ENCODE results near the gene CCDC188. TPM values are rescaled to one million over a fixed set of nuclear protein-coding genes. Genes with fewer than 3 reads are reported as not detected.

CCDC188 gene
- total and polyA plus RNA-seq, 10 of the 15 experiments (the other 5 are each of a cell fraction or from before 2014, with no cell fraction given), result not detected

GRCh38 chr22:20125201-20126174, 25.4 kb downstream of the CCDC188 start:
- ChIA-PET SMC1A (ENCODE audit: uncharacterized antibody, unreplicated experiment) (no interaction called here), RAD21 (ENCODE audit: unreplicated experiment) (no interaction called here), POLR2A (no interaction called here), CTCF (interaction anchor here (0.7 kb wide), 1 partner anchor 154 kb away, joined by 3 read pairs; no protein-coding TSS in a partner anchor)
- intact Hi-C loops (cut with micrococcal nuclease; ENCODE audit: unreplicated experiment) (no loop called here), in situ Hi-C loops (cut with MboI) (no loop called here)
- H3K27me3 ChIP-seq (replicated peaks in 1 of 2; ENCODE audit: control insufficient read depth in 2 of 2, insufficient read depth in 2 of 2, low read length in 1 of 2), result no peaks in the 10 kb centered on the region
- no peak for FAIRE-seq
- DNase-seq (ENCODE audit: low read depth, low spot score), result no peak
- H2AFZ ChIP-seq (ENCODE audit: control insufficient read depth, low read depth, low read length), result no peak overlapping the region
- H3K27ac ChIP-seq (ENCODE audit: control insufficient read depth, insufficient read depth), result no peak overlapping the region
- no peak overlapping the region for H3K4me2 ChIP-seq (ENCODE audit: control insufficient read depth, insufficient read depth)
- BruUV-seq (replicated peaks), result no TSS peak
- H3K9ac ChIP-seq (ENCODE audit: control insufficient read depth, insufficient read depth, low read length), result no peak overlapping the region
- H3K4me3 ChIP-seq, result no peak overlapping the region
- H3K9me3 ChIP-seq (replicated peaks; ENCODE audit: control insufficient read depth, insufficient read depth, low read length), result no peaks in the 10 kb centered on the region
- H4K20me1 ChIP-seq (ENCODE audit: control insufficient read depth, insufficient read depth), result no peaks in the 10 kb centered on the region
- H3K79me2 ChIP-seq (ENCODE audit: control insufficient read depth, insufficient read depth, low read length), result peaks cover 20% of the 10 kb centered on the region
- 91% methylated on average over 31 of the region's 32 CpGs for WGBS (ENCODE audit: insufficient coverage, insufficient replicate concordance, low lambda C conversion rate, missing lambda C conversion rate)
- no peak for ATAC-seq
- peaks cover 27 to 37% of the 10 kb centered on the region in 2 experiments; a peak in 3 of 4 replicates for H3K36me3 ChIP-seq (ENCODE audit: control insufficient read depth in 2 of 2, insufficient read depth in 2 of 2, low read length in 1 of 2)
- peaks cover under 1% of the 10 kb centered on the region; the same call in 1 of the 2 replicates for H3K4me1 ChIP-seq (ENCODE audit: control insufficient read depth, insufficient read depth, low read length)
- TF ChIP-seq RUNX3 (IDR thresholded peaks at IDR 0.05; ENCODE audit: low read length) (no peak), POLR2A (IDR thresholded peaks at IDR 0.05; ENCODE audit: low read depth, low read length) (peak; percentile 24)

GRCh38 chr22:20124083-20124787, 26.6 kb downstream of the CCDC188 start:
- Histone ChIP-seq H4K20me1 (ENCODE audit: control insufficient read depth, insufficient read depth) (no peaks in the 10 kb centered on the region), H3K27ac (ENCODE audit: control insufficient read depth, insufficient read depth) (no peak overlapping the region), H3K27me3 (replicated peaks in 1 of 2; ENCODE audit: control insufficient read depth in 2 of 2, insufficient read depth in 2 of 2, low read length in 1 of 2) (no peaks in the 10 kb centered on the region), H3K9ac (ENCODE audit: control insufficient read depth, insufficient read depth, low read length) (no peak overlapping the region), H3K4me1 (ENCODE audit: control insufficient read depth, insufficient read depth, low read length) (peaks cover 6% of the 10 kb centered on the region), H3K4me3 (no peak overlapping the region), H3K79me2 (ENCODE audit: control insufficient read depth, insufficient read depth, low read length) (peaks cover 31% of the 10 kb centered on the region), H3K36me3 (ENCODE audit: control insufficient read depth in 2 of 2, insufficient read depth in 2 of 2, low read length in 1 of 2) (peaks cover 37 to 45% of the 10 kb centered on the region in 2 experiments), H3K4me2 (ENCODE audit: control insufficient read depth, insufficient read depth) (no peak overlapping the region), H3K9me3 (replicated peaks; ENCODE audit: control insufficient read depth, insufficient read depth, low read length) (no peaks in the 10 kb centered on the region), H2AFZ (ENCODE audit: control insufficient read depth, low read depth, low read length) (no peak overlapping the region)
- intact Hi-C loops (cut with micrococcal nuclease; ENCODE audit: unreplicated experiment) (no loop called here), in situ Hi-C loops (cut with MboI) (no loop called here)
- TF ChIP-seq MYB (IDR thresholded peaks at IDR 0.05; ENCODE audit: borderline replicate concordance, low read depth, low read length) (no peak), IKZF2 (IDR thresholded peaks at IDR 0.05) (no peak), GABPA (IDR thresholded peaks at IDR 0.05; ENCODE audit: low read depth) (no peak), POLR2A (IDR thresholded peaks at IDR 0.05; ENCODE audit: low read depth, low read length) (peak; percentile 17), ZNF687 (IDR thresholded peaks at IDR 0.05) (no peak)
- DNase-seq (ENCODE audit: low read depth, low spot score) (no peak), ATAC-seq (no peak), FAIRE-seq (no peak)
- 51% methylated on average over 6 of the region's 11 CpGs for WGBS (ENCODE audit: insufficient coverage, insufficient replicate concordance, low lambda C conversion rate, missing lambda C conversion rate)
- CTCF ChIA-PET, result no interaction called here
- POLR2A ChIA-PET, result interaction anchor here (0.6 kb wide), 1 partner anchor 45 kb away, joined by 3 read pairs; no protein-coding TSS in a partner anchor
- no TSS peak for BruUV-seq (replicated peaks)
- RAD21 ChIA-PET (ENCODE audit: unreplicated experiment), result no interaction called here
- SMC1A ChIA-PET (ENCODE audit: uncharacterized antibody, unreplicated experiment), result no interaction called here

All from GM12878 (cell line).